ENCODE measurements around the gene TIMP2. TPM values are rescaled to one million over a fixed set of nuclear protein-coding genes. Genes with fewer than 3 reads are reported as not detected.

TIMP2 gene
- total and polyA plus RNA-seq, 2 donors from 2014 or later, result 72.1 to 172 TPM

DNA sequence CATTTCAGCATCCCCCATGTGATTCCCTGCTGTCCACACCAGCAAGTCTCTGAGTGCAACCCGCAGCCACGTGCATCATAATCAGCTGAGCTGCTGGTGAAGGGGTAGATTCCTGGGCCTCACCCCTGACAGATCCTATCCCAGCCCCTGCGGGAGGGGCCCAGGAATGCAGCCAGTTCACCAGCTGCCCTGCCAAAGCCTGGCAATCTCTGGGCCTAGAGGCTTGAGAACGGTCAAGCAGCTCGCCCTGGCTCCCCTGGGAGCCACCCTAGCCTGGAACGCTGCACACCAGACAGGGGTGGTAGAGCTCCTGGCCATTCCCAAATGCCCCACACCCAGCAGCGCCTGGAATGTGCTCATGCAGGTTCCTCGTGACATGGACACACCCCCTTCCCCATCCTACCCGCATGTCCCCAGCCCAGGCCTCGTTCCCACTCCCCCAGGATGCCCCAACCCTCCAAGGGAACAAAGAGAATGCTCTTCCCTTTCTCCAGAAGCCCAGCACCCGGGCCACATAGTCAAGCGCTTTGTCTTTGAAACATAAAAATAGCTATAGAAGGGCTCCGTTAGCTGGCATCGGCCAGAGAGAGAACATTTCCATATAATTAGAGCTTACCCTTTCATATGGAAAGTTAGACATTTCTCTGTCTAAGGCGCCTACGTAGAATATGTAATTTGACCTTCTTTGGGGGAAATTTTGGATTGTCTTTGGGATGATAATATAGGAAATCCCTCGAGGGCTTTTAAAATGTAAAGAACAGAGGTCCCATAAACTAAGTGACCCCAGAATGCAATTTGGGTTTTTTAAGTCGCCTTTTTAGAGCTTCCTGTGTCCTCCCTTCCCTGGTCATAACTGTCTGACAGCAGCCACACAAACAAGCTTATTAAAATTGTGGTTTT, 25.6 kb downstream of the TIMP2 start:
- H3K4me3 ChIP-seq (ENCODE audit: low read length in 3 of 3), result no peak overlapping the region
- no peaks in the 10 kb centered on the region for H3K9me3 ChIP-seq (ENCODE audit: control insufficient read depth in 2 of 3, insufficient read depth in 1 of 3, low read length in 3 of 3)
- no peak overlapping the region for H3K27ac ChIP-seq (ENCODE audit: low read depth in 2 of 2, low read length in 2 of 2)
- peaks cover 0 to 20% (median 0%) of the 10 kb centered on the region in 3 donors for H3K4me1 ChIP-seq (ENCODE audit: control insufficient read depth in 2 of 3, insufficient read depth in 2 of 3, low read depth in 1 of 3, low read length in 3 of 3)
- TF ChIP-seq, protein P1, sequence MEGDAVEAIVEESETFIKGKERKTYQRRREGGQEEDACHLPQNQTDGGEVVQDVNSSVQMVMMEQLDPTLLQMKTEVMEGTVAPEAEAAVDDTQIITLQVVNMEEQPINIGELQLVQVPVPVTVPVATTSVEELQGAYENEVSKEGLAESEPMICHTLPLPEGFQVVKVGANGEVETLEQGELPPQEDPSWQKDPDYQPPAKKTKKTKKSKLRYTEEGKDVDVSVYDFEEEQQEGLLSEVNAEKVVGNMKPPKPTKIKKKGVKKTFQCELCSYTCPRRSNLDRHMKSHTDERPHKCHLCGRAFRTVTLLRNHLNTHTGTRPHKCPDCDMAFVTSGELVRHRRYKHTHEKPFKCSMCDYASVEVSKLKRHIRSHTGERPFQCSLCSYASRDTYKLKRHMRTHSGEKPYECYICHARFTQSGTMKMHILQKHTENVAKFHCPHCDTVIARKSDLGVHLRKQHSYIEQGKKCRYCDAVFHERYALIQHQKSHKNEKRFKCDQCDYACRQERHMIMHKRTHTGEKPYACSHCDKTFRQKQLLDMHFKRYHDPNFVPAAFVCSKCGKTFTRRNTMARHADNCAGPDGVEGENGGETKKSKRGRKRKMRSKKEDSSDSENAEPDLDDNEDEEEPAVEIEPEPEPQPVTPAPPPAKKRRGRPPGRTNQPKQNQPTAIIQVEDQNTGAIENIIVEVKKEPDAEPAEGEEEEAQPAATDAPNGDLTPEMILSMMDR (IDR thresholded peaks at IDR 0.05; ENCODE audit: borderline replicate concordance, extremely low read depth, insufficient read depth), result no peak
- no peaks in the 10 kb centered on the region for H3K36me3 ChIP-seq (ENCODE audit: control insufficient read depth in 2 of 3, insufficient read depth in 3 of 3, low read length in 3 of 3)
- no peaks in the 10 kb centered on the region for H3K27me3 ChIP-seq (ENCODE audit: control insufficient read depth, insufficient read depth, low read length)
- no peak overlapping the region for H3K9ac ChIP-seq (ENCODE audit: low read length in 3 of 3)
- FAIRE-seq (no peak), DNase-seq (no peak)
- intact Hi-C loops (cut with DNase I), result no loop called here

DNA sequence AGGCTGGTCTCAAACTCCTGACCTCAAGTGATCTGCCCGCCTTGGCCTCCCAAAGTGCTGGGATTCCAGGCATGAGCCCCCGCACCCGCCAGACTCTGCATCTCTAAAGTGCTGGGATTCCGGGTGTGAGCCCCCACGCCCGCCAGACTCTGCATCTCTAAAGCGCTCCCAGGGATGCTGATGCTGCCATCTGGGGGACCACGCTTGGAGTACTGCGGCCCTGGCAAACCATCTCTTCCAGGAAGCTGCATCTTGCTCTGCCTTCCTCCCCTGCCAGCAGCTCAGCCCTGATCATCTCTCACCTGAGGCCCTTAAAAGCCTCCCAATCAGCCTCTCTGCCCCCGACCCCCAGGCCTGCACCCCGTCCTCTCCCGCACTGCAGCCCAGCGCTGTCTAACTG, 26.2 kb downstream of the TIMP2 start:
- intact Hi-C loops (cut with DNase I), result no loop called here
- FAIRE-seq (no peak), DNase-seq (no peak)
- H3K4me3 ChIP-seq (ENCODE audit: low read length in 3 of 3), result no peak overlapping the region
- H3K9ac ChIP-seq (ENCODE audit: low read length in 3 of 3), result no peak overlapping the region
- H3K27ac ChIP-seq (ENCODE audit: low read depth in 2 of 2, low read length in 2 of 2), result no peak overlapping the region
- no peaks in the 10 kb centered on the region for H3K27me3 ChIP-seq (ENCODE audit: control insufficient read depth, insufficient read depth, low read length)
- H3K4me1 ChIP-seq (ENCODE audit: control insufficient read depth in 2 of 3, insufficient read depth in 2 of 3, low read depth in 1 of 3, low read length in 3 of 3), result peaks cover 0 to 20% (median 0%) of the 10 kb centered on the region in 3 donors
- TF ChIP-seq, protein P1 (IDR thresholded peaks at IDR 0.05; ENCODE audit: borderline replicate concordance, extremely low read depth, insufficient read depth), result no peak
- no peaks in the 10 kb centered on the region for H3K36me3 ChIP-seq (ENCODE audit: control insufficient read depth in 2 of 3, insufficient read depth in 3 of 3, low read length in 3 of 3)
- no peaks in the 10 kb centered on the region for H3K9me3 ChIP-seq (ENCODE audit: control insufficient read depth in 2 of 3, insufficient read depth in 1 of 3, low read length in 3 of 3)

DNA sequence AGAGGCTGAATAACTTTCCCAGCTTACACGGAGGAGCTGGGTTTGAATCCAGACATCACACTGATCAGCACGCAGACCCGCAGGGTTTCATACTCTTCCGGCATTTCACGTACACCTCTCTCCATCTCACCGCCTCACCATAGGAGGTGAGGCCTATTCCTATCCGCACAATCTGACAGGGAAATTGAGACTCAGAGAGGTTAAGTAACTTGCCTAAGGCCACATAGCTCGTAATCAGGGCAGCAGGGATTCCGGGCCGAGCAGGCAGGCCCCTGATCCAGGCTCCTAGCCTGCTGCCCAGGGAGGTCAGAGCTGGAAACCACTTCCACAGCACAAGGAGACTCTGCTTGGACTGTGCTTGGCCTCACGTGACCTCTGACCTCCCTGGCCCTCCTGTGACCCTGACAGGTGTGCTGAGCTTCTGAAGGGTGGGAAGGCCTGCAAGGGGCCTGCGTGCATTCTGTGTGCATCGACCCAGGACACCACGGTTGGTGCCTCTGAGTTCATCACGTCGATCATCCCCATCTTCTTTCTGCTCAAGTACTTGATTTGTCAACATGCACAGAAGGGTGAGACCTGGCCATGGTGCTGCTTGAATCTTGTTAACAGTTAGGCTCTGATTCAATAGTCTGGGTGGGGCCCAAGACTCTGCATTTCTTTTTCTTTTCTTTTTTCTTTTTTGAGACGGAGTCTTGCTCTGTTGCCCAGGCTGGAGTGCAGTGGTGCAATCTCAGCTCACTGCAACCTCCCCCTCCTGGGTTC, 26.9 kb downstream of the TIMP2 start:
- no peaks in the 10 kb centered on the region for H3K27me3 ChIP-seq (ENCODE audit: control insufficient read depth, insufficient read depth, low read length)
- no peak for DNase-seq
- FAIRE-seq, result no peak
- peaks cover 0 to 17% (median 0%) of the 10 kb centered on the region in 3 donors for H3K4me1 ChIP-seq (ENCODE audit: control insufficient read depth in 2 of 3, insufficient read depth in 2 of 3, low read depth in 1 of 3, low read length in 3 of 3)
- H3K27ac ChIP-seq (ENCODE audit: low read depth in 2 of 2, low read length in 2 of 2), result no peak overlapping the region
- no peaks in the 10 kb centered on the region for H3K36me3 ChIP-seq (ENCODE audit: control insufficient read depth in 2 of 3, insufficient read depth in 3 of 3, low read length in 3 of 3)
- no peaks in the 10 kb centered on the region for H3K9me3 ChIP-seq (ENCODE audit: control insufficient read depth in 2 of 3, insufficient read depth in 1 of 3, low read length in 3 of 3)
- no peak overlapping the region for H3K9ac ChIP-seq (ENCODE audit: low read length in 3 of 3)
- TF ChIP-seq, protein P1 (IDR thresholded peaks at IDR 0.05; ENCODE audit: borderline replicate concordance, extremely low read depth, insufficient read depth), result no peak
- intact Hi-C loops (cut with DNase I), result no loop called here
- no peak overlapping the region for H3K4me3 ChIP-seq (ENCODE audit: low read length in 3 of 3)

Measured in kidney (tissue), 14 donors.